AG04449 (cell line): ENCODE data around the gene ACTR1B.

Experiments used
- CTCF ChIA-PET: fragments of 350-600 bp; formaldehyde crosslinking; extraction: SDS; loops from one replicate; lab custom pipeline; 2021; ENCODE audit warnings: antibody characterized with exemption; lab: Yijun Ruan, JAX
- POLR2A ChIA-PET: fragments of 400-600, 350-600 bp; formaldehyde crosslinking; extraction: SDS; loops from one replicate; lab custom pipeline; 2020; ENCODE audit warnings: antibody characterized with exemption, inconsistent platforms; lab: Yijun Ruan, JAX
- DNase-seq: peaks from one replicate; pipeline ENCODE4 v3.0.0-alpha.2; 2010; ENCODE audit warnings: low read depth, low spot score
- H3K4me3 ChIP-seq: 2 replicates; pipeline ENCODE4 v1.5.1; 2011; ENCODE audit warnings: low read depth, mild to moderate bottlenecking, control low read depth, low read length
- TF ChIP-seq, protein P1 (sequence below): IDR thresholded peaks from one replicate; pipeline ENCODE4 v1.5.1; 2011; ENCODE audit warnings: mild to moderate bottlenecking, moderate library complexity, low read length, control low read depth, inconsistent platforms; ENCODE audit not compliant: insufficient read depth; ENCODE audit errors: missing control alignments

ACTR1B gene

GRCh38 chr2:97702731-97703470 lies 39.1 kb upstream of the ACTR1B start:
- CTCF ChIA-PET = interaction anchor here (2.4 to 9.4 kb wide), 4 partner anchors 9 to 683 kb away, joined by 10 to 250 read pairs (median 155); partner anchors contain the start of genes ANKRD36B and ZAP70
- DNase-seq = no peak
- POLR2A ChIA-PET = interaction anchor here (0.5 kb wide), 1 partner anchor 491 kb away, joined by 3 read pairs; no protein-coding TSS in a partner anchor
- TF ChIP-seq, protein P1, sequence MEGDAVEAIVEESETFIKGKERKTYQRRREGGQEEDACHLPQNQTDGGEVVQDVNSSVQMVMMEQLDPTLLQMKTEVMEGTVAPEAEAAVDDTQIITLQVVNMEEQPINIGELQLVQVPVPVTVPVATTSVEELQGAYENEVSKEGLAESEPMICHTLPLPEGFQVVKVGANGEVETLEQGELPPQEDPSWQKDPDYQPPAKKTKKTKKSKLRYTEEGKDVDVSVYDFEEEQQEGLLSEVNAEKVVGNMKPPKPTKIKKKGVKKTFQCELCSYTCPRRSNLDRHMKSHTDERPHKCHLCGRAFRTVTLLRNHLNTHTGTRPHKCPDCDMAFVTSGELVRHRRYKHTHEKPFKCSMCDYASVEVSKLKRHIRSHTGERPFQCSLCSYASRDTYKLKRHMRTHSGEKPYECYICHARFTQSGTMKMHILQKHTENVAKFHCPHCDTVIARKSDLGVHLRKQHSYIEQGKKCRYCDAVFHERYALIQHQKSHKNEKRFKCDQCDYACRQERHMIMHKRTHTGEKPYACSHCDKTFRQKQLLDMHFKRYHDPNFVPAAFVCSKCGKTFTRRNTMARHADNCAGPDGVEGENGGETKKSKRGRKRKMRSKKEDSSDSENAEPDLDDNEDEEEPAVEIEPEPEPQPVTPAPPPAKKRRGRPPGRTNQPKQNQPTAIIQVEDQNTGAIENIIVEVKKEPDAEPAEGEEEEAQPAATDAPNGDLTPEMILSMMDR = no peak
- no peak overlapping the region for H3K4me3 ChIP-seq

GRCh38 chr2:97701851-97702465 lies 38.1 kb upstream of the ACTR1B start:
- no peak overlapping the region for H3K4me3 ChIP-seq
- TF ChIP-seq, protein P1 = no peak
- POLR2A ChIA-PET = no interaction called here
- CTCF ChIA-PET = interaction anchor here (2.4 to 9.4 kb wide), 4 partner anchors 10 to 684 kb away, joined by 10 to 250 read pairs (median 155); partner anchors contain the start of genes ANKRD36B and ZAP70
- DNase-seq = no peak

GRCh38 chr2:97701186-97701585 lies 37.3 kb upstream of the ACTR1B start:
- no peak overlapping the region for H3K4me3 ChIP-seq
- TF ChIP-seq, protein P1 = no peak
- ChIA-PET CTCF (interaction anchor here (2.4 to 9.4 kb wide), 4 partner anchors 11 to 684 kb away, joined by 10 to 250 read pairs (median 155); partner anchors contain the start of genes ANKRD36B and ZAP70), POLR2A (no interaction called here)
- no peak for DNase-seq

DNA sequence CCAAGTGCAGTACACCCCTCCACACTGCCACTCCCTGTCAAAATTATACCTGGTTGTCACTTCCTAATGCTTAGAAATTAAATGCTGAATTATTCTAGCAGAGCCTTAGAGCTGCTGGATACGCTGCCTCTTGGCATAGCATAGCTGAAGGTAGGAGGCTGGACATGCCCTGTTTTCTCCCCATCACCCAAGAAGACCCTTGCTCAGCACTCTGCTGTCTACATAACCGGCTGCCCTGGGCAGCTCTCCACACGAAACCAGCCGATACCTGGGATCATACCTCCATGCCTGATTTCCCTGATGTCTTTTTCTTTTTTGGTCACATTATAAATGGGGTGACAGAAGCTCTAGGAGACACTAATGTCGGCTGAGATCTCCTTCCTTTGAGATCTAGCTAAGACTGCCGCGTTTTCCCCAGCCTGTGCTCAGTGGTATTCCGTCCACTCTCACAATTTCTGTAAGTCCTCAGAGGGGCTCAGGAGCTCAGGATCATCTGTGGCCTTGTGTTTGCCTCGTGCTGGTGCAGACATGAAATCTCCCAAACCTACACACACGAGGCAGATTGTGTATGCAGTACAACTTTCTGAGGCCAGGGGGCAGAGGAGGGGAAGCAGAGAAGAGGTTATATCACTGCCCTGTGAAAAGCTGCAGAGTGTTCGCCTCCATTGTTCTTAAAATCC lies 36.1 kb upstream of the ACTR1B start:
- no peak overlapping the region for H3K4me3 ChIP-seq
- CTCF ChIA-PET = interaction anchor here (0.7 to 9.4 kb wide), 35 partner anchors 9 to 1138 kb away, joined by 3 to 250 read pairs (median 5); partner anchors contain the start of genes ACTR1B, ANKRD36B, C2orf92 and COX5B
- POLR2A ChIA-PET = no interaction called here
- TF ChIP-seq, protein P1 = peak; percentile 76
- DNase-seq = no peak

DNA sequence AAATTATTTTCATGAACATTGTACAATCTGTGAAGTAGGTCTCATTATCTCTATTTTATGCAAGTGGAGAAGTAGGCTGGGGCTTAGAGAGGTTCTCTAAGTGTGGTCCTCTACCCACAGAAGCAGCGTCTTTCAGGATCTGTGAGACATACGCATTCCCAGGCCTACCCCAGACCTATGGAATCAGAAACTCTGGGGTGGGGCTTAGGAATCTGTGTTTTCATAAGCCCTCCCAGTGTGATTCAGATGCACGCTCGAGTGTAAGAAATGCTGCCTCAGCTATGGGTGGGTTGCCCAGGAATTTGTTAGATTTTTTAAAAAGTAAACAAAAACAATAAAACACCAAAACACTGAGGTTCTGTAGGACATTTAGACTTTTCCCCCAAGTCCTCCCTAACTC lies 34.7 kb upstream of the ACTR1B start:
- ChIA-PET CTCF (interaction anchor here (0.6 to 9.4 kb wide), 21 partner anchors 11 to 687 kb away, joined by 3 to 250 read pairs (median 9); partner anchors contain the start of genes ACTR1B, ANKRD36B, C2orf92 and COX5B), POLR2A (no interaction called here)
- H3K4me3 ChIP-seq = no peak overlapping the region
- no peak for DNase-seq
- TF ChIP-seq, protein P1 = no peak
